SU-DHL-6 (cell line): ENCODE measurements around the gene SMIM10L2A.
"Not testable (repeated sequence)": the region's sequence is repeated elsewhere in the genome, so short reads cannot be mapped to it uniquely, and the experiment has no call there.

ENCODE experiments used
- H2AFZ ChIP-seq: fragments of 200-600 bp; sonication (generic); 2 replicates; pipeline ENCODE4 v1.6.1; 2014; ENCODE audit warnings: low read depth, mild to moderate bottlenecking, moderate library complexity, mixed read lengths, antibody characterized with exemption, low read length; ENCODE audit not compliant: severe bottlenecking
- H3F3A ChIP-seq: fragments of 200-600 bp; shearing (Covaris generic); 2 replicates; pipeline ENCODE4 v1.6.0; 2016; ENCODE audit warnings: antibody characterized with exemption, mild to moderate bottlenecking; ENCODE audit not compliant: insufficient read depth
- H3K27ac ChIP-seq: fragments of 200-600 bp; sonication (generic); 2 replicates; pipeline ENCODE4 v1.5.1; 2016; ENCODE audit warnings: low read depth, mild to moderate bottlenecking, low read length, moderate library complexity, mixed read lengths
- H3K27me3 ChIP-seq: fragments of 200-600 bp; sonication (generic), shearing (Covaris generic); 2 replicates; pipeline ENCODE4 v1.6.0; 2014; ENCODE audit warnings: mild to moderate bottlenecking, low read length
- H3K36me3 ChIP-seq: fragments of 200-600 bp; sonication (generic); 2 replicates; pipeline ENCODE4 v1.6.1; 2014; ENCODE audit warnings: mild to moderate bottlenecking, low read length, mixed read lengths
- H3K4me2 ChIP-seq: fragments of 300-600, 200-600 bp; shearing (Covaris generic), sonication (generic); 2 replicates; pipeline ENCODE4 v1.6.0; 2014; ENCODE audit warnings: low read length, low read depth, mild to moderate bottlenecking; ENCODE audit not compliant: poor library complexity, severe bottlenecking
- H3K4me3 ChIP-seq: fragments of 200-600 bp; sonication (generic); 2 replicates; pipeline ENCODE4 v1.5.1; 2014; ENCODE audit warnings: antibody characterized with exemption, low read length, mild to moderate bottlenecking, mixed read lengths; ENCODE audit not compliant: insufficient read depth, poor library complexity, severe bottlenecking
- H3K79me2 ChIP-seq: fragments of 200-600 bp; sonication (generic); 2 replicates; pipeline ENCODE4 v1.6.1; 2014; ENCODE audit warnings: mild to moderate bottlenecking, low read length, moderate library complexity; ENCODE audit not compliant: insufficient read depth
- H3K9ac ChIP-seq: fragments of 200-600 bp; sonication (generic); 2 replicates; pipeline ENCODE4 v1.7.0; 2014; ENCODE audit warnings: mild to moderate bottlenecking, low read length
- H3K9me2 ChIP-seq: fragments of 200-600 bp; sonication (generic); replicated peaks from 2 replicates; pipeline ENCODE4 v1.6.1; 2014; ENCODE audit warnings: low read length; ENCODE audit not compliant: insufficient read depth
- H3K9me3 ChIP-seq: fragments of 200-600 bp; sonication (generic); 2 replicates; pipeline ENCODE4 v1.6.1; 2014; ENCODE audit warnings: low read length, mixed read lengths; ENCODE audit not compliant: insufficient read depth
- H4K20me1 ChIP-seq: fragments of 200-600 bp; sonication (generic); 2 replicates; pipeline ENCODE4 v1.6.1; 2014; ENCODE audit warnings: low read depth, mild to moderate bottlenecking, antibody characterized with exemption, low read length, moderate library complexity, mixed read lengths
- CTCF ChIP-seq: fragments of 200-600 bp; sonication (generic); IDR thresholded peaks from one replicate; pipeline ENCODE4 v1.5.1; 2017; ENCODE audit warnings: antibody characterized with exemption, mild to moderate bottlenecking, low read length, moderate library complexity; ENCODE audit not compliant: insufficient read depth, poor library complexity, severe bottlenecking
- EZH2phosphoT487 ChIP-seq: fragments of 200-600 bp; sonication (generic), shearing (Covaris generic); conservative IDR thresholded peaks from 2 replicates; pipeline ENCODE4 v1.6.1; 2018; ENCODE audit warnings: mild to moderate bottlenecking, antibody characterized with exemption, low read length, moderate library complexity, mixed read lengths

The SMIM10L2A gene

DNA sequence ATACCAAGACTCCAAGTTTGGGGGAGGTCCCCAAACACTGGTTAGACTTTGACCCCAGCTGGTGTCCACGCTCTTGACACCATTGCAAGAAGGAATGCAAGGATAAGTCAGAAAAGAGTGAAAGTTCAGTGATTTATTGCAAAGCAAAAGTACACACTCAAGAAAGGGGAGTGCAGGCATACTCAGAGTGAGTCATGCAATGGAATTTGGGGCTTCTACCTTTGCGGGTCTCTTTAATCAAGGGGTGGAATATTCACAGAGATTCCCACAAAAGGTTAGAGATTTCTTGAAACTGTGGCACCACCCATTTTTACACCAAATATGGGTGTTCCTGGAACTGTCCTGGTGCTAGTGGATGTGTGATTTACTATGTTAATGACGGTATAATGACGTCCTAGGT is 5.2 kb upstream of the SMIM10L2A start:
- H3K36me3 ChIP-seq, result no peaks in the 10 kb centered on the region
- TF ChIP-seq CTCF, result no peak
- TF ChIP-seq EZH2phosphoT487, result no peak
- H3K9ac ChIP-seq, result no peak overlapping the region
- H3F3A ChIP-seq, result no peaks in the 10 kb centered on the region
- H3K27me3 ChIP-seq, result no peaks in the 10 kb centered on the region
- no peak overlapping the region for H2AFZ ChIP-seq
- H4K20me1 ChIP-seq, result no peaks in the 10 kb centered on the region
- no peak overlapping the region for H3K27ac ChIP-seq
- no peak overlapping the region for H3K4me2 ChIP-seq
- no peaks in the 10 kb centered on the region for H3K9me2 ChIP-seq
- H3K9me3 ChIP-seq, result no peaks in the 10 kb centered on the region
- no peaks in the 10 kb centered on the region for H3K79me2 ChIP-seq
- no peak overlapping the region for H3K4me3 ChIP-seq

- Histone ChIP-seq H3K9ac (no peak overlapping the region), H4K20me1 (no peaks in the 10 kb centered on the region), H3K4me3 (no peak overlapping the region), H3K27me3 (no peaks in the 10 kb centered on the region), H3F3A (no peaks in the 10 kb centered on the region), H3K79me2 (no peaks in the 10 kb centered on the region), H3K4me2 (no peak overlapping the region), H3K36me3 (no peaks in the 10 kb centered on the region), H3K9me2 (no peaks in the 10 kb centered on the region), H2AFZ (no peak overlapping the region), H3K9me3 (no peaks in the 10 kb centered on the region), H3K27ac (no peak overlapping the region)
- TF ChIP-seq CTCF, result no peak
- TF ChIP-seq EZH2phosphoT487, result no peak
These were observed 913 bp upstream of the SMIM10L2A start for GRCh38 chrX:135420831-135421230.

DNA sequence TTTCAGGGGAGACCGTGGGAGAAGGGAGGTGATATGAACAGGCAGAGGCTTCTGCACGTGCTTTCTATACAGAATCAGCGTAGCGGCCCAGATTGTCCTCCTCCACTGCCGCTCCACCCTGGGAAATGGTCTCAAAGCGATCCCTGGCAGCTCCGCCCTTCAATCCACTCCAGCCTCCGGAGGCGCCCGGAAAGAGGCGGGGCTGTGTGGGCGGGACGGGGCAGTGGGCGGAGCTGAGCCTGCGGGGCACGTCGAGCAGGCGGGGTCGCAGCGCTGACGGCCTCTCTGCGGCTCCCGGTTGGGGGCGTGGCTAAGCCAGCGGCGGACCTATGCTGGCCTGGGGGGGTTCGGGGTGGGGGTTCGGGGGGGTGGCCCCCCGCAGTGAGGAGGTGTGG is 210 bp upstream of the SMIM10L2A start:
- Histone ChIP-seq H3K27me3 (no peaks in the 10 kb centered on the region), H3K9ac (0 out of 2 replicates have a peak overlapping the region, but pooled peaks have one; percentile 27), H3K9me3 (no peaks in the 10 kb centered on the region), H3K9me2 (no peaks in the 10 kb centered on the region), H3K36me3 (no peaks in the 10 kb centered on the region), H4K20me1 (no peaks in the 10 kb centered on the region), H3F3A (no peaks in the 10 kb centered on the region), H3K4me3 (peak overlapping the region; percentile 42), H3K4me2 (peak overlapping the region; percentile 52), H3K27ac (no peak overlapping the region), H3K79me2 (no peaks in the 10 kb centered on the region), H2AFZ (peak overlapping the region; percentile 76)
- no peak for TF ChIP-seq CTCF
- TF ChIP-seq EZH2phosphoT487, result no peak

GRCh38 chrX:135422810-135423168 is 1.0 kb downstream of the SMIM10L2A start:
- H3K27me3 ChIP-seq, result not testable (repeated sequence)

GRCh38 chrX:135423173-135423864 is 1.6 kb downstream of the SMIM10L2A start:
- H3K36me3 ChIP-seq, H3K27ac ChIP-seq, H3K9me3 ChIP-seq, H3K9me2 ChIP-seq, H3F3A ChIP-seq, H3K4me2 ChIP-seq, H3K79me2 ChIP-seq, H3K27me3 ChIP-seq, H2AFZ ChIP-seq, H4K20me1 ChIP-seq, H3K9ac ChIP-seq, H3K4me3 ChIP-seq: not testable (repeated sequence)

More at GRCh38 chrX:135422810-135423168, 1.0 kb downstream of the SMIM10L2A start:
- not testable (repeated sequence) for H3F3A ChIP-seq, H3K36me3 ChIP-seq, H3K9ac ChIP-seq, H3K9me2 ChIP-seq, H3K79me2 ChIP-seq, H3K4me3 ChIP-seq, H3K27ac ChIP-seq, H3K4me2 ChIP-seq, H4K20me1 ChIP-seq, H2AFZ ChIP-seq, H3K9me3 ChIP-seq
